Measurements from ENCODE around the gene SKAP1. TPM values are rescaled to one million over a fixed set of nuclear protein-coding genes. Genes with fewer than 3 reads are reported as not detected.

The SKAP1 gene
- total RNA-seq, 1 donor from 2014 or later: 25.3 TPM

DNA sequence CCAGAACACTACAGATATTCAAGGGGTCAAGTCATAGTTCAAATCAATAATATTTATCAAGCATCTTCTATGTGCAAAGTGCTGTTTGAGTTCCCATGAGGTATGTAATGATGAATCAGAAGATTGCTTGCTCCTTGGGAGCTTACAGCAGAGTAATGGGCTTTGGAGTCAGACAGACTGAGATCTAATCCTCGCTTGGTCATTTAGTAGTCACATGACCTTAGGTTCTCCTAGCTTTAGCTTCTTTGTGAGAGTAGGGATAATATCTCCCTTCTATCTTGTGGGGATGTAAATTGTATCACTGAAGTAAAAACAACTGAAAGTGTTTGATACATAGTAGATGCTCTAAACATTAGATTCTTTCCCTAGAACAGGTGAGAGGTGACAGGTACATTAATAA lies 292.4 kb downstream of the SKAP1 start:
- Mint-ChIP-seq H3K4me3 (no peak overlapping the region), H3K4me1 (peaks cover 11% of the 10 kb centered on the region), H3K36me3 (ENCODE audit: low read depth) (peaks cover 11% of the 10 kb centered on the region), H3K9me3 (no peaks in the 10 kb centered on the region), H3K27me3 (no peaks in the 10 kb centered on the region), H3K27ac (peak overlapping the region; percentile 7)
- no peak for TF ChIP-seq CTCF (IDR thresholded peaks at IDR 0.05)
- no peak for ATAC-seq (ENCODE audit: low read depth)
- intact Hi-C loops (cut with micrococcal nuclease): no loop called here
- ChIA-PET POLR2A (no interaction called here), CTCF (no interaction called here)
- DNase-seq: no peak

- ATAC-seq (ENCODE audit: low read depth): no peak
- no peak overlapping the region for H3K4me3 Mint-ChIP-seq
- H3K9me3 Mint-ChIP-seq: no peaks in the 10 kb centered on the region
- POLR2A ChIA-PET: no interaction called here
- peaks cover 9% of the 10 kb centered on the region for H3K4me1 Mint-ChIP-seq
- peaks cover 9% of the 10 kb centered on the region for H3K36me3 Mint-ChIP-seq (ENCODE audit: low read depth)
- intact Hi-C loops (cut with micrococcal nuclease): loop anchor here (1.0 kb wide), 1 partner anchor 483 kb away; no protein-coding TSS in a partner anchor
- no peak for TF ChIP-seq CTCF (IDR thresholded peaks at IDR 0.05)
- no peak overlapping the region for H3K27ac Mint-ChIP-seq
- no peak for DNase-seq
- no peaks in the 10 kb centered on the region for H3K27me3 Mint-ChIP-seq
- CTCF ChIA-PET: interaction anchor here (1.5 to 9.2 kb wide), 4 partner anchors 37 to 483 kb away, joined by 3 to 169 read pairs (median 7); no protein-coding TSS in a partner anchor
Observed at GRCh38 chr17:48134912-48135480, 295.0 kb downstream of the SKAP1 start.

GRCh38 chr17:48132385-48132784 lies 297.6 kb downstream of the SKAP1 start:
- DNase-seq: no peak
- Mint-ChIP-seq H3K4me1 (peaks cover 4% of the 10 kb centered on the region), H3K36me3 (ENCODE audit: low read depth) (peaks cover 10% of the 10 kb centered on the region), H3K27ac (no peak overlapping the region), H3K9me3 (no peaks in the 10 kb centered on the region), H3K4me3 (no peak overlapping the region), H3K27me3 (no peaks in the 10 kb centered on the region)
- no peak for TF ChIP-seq CTCF (IDR thresholded peaks at IDR 0.05)
- no peak for ATAC-seq (ENCODE audit: low read depth)
- intact Hi-C loops (cut with micrococcal nuclease): no loop called here
- POLR2A ChIA-PET: interaction anchor here (0.7 kb wide), 1 partner anchor 19 kb away, joined by 3 read pairs; no protein-coding TSS in a partner anchor
- CTCF ChIA-PET: interaction anchor here (1.1 to 9.2 kb wide), 6 partner anchors 10 to 106 kb away, joined by 3 to 169 read pairs (median 7); no protein-coding TSS in a partner anchor

DNA sequence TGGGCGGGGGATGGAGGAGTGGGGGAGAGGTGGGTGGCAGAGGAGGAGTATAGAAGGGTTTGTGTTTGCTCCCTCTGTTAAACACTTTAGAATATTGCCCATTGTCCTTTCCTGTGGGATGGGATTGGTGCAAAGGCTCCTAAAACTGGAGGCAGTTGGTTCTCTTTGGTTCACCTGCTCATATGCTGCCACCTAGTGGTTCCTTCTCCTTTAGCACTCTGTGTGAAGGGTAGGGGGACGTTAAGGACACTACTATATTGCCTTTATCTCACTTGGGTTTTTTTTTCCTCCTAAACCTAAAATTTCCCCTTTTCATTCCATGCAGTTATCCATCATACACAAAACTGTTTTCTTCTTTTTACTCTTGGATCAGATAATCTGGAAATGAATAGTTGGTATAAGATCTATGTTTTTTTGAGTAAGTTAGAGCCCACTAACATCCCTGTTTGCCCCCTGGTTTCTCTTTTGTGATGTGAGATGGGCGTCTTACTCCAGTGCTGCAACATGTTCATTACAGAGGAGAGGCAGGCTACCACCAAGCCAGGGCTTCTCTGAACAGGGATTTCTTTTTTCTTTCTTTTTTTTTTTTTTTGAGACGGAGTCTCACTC lies 298.7 kb downstream of the SKAP1 start:
- intact Hi-C loops (cut with micrococcal nuclease): loop anchor here (1.0 kb wide), 4 partner anchors 20 to 106 kb away; no protein-coding TSS in a partner anchor
- Mint-ChIP-seq H3K9me3 (no peaks in the 10 kb centered on the region), H3K27me3 (no peaks in the 10 kb centered on the region), H3K27ac (no peak overlapping the region), H3K4me1 (peaks cover 4% of the 10 kb centered on the region), H3K36me3 (ENCODE audit: low read depth) (peaks cover 18% of the 10 kb centered on the region), H3K4me3 (no peak overlapping the region)
- CTCF ChIA-PET: interaction anchor here (0.7 to 9.2 kb wide), 10 partner anchors 9 to 105 kb away, joined by 3 to 169 read pairs (median 6); no protein-coding TSS in a partner anchor
- POLR2A ChIA-PET: interaction anchor here (0.6 to 1.0 kb wide), 5 partner anchors 24 to 1365 kb away, joined by 3 to 5 read pairs (median 3); no protein-coding TSS in a partner anchor
- peak; percentile 83 for ATAC-seq (ENCODE audit: low read depth)
- DNase-seq: no peak
- TF ChIP-seq CTCF (IDR thresholded peaks at IDR 0.05): no peak

DNA sequence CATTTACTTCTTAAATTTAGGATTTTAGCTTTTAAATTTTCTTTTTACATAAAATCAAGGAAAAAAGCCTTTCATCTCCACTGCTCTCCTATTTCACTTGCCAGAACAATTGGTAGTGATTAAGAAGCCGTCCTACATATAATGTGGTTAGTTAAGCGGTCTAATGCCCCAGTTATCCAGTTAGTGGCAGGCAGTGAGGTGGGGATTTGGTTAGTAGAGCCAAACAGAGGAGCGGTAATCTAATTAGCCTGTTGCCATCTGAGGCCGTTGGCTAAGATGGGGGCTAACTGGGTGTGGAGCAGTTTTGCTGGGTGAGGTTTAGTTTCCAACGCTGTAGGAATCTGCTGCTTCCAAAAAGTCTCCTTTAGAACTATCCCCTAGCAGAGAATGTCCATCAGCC lies 300.0 kb downstream of the SKAP1 start:
- no peak for ATAC-seq (ENCODE audit: low read depth)
- intact Hi-C loops (cut with micrococcal nuclease): no loop called here
- CTCF ChIA-PET: interaction anchor here (0.7 to 9.2 kb wide), 11 partner anchors 14 to 400 kb away, joined by 3 to 169 read pairs (median 3); no protein-coding TSS in a partner anchor
- DNase-seq: no peak
- Mint-ChIP-seq H3K27me3 (no peaks in the 10 kb centered on the region), H3K4me1 (peaks cover 4% of the 10 kb centered on the region), H3K36me3 (ENCODE audit: low read depth) (peaks cover 27% of the 10 kb centered on the region), H3K4me3 (no peak overlapping the region), H3K27ac (no peak overlapping the region), H3K9me3 (no peaks in the 10 kb centered on the region)
- no peak for TF ChIP-seq CTCF (IDR thresholded peaks at IDR 0.05)
- POLR2A ChIA-PET: interaction anchor here (2.1 kb wide), 1 partner anchor 18 kb away, joined by 15 read pairs; no protein-coding TSS in a partner anchor
